Pancreas (tissue), 10 donors: ENCODE measurements around the gene SLC4A5. TPM values are rescaled to one million over a fixed set of nuclear protein-coding genes. Genes with fewer than 3 reads are reported as not detected.

ENCODE experiments used
- ATAC-seq, 4 donors: fragments of 200-7000 bp; cut with Tn5 transposase; one replicate each; pipeline versions ENCODE4 v1.8.0 to v1.9.1; 2020; ENCODE audit warnings: mild to moderate bottlenecking in 4 of 4, moderate library complexity in 4 of 4
- DNase-seq, 6 donors: peaks; one replicate each; pipeline ENCODE4 v3.0.0-alpha.2; 2020
- FAIRE-seq: peaks from 2 replicates; lab custom pipeline; 2012; peaks lifted over from hg19 to GRCh38; lab: Jason Lieb, UNC
- H3K27ac ChIP-seq, 4 donors: fragments of 200-600 bp; sonication (generic); 1 replicate in 3 of 4; 2 replicates in 1 of 4; pipeline versions ENCODE4 v1.5.0 to v1.8.0; 2020
- H3K27me3 ChIP-seq, 4 donors: fragments of 200-600 bp; one replicate each; pipeline ENCODE4 v1.8.0; 2021
- H3K36me3 ChIP-seq, 3 donors: fragments of 200-600 bp; sonication (generic) in 1 of 3; one replicate each; pipeline versions ENCODE4 v1.5.0 to v1.8.0; 2020 to 2021
- H3K4me1 ChIP-seq, 3 donors: fragments of 200-600 bp; one replicate each; pipeline ENCODE4 v1.8.0; 2021
- H3K4me3 ChIP-seq, 4 donors: fragments of 200-600 bp; sonication (generic) in 2 of 4; one replicate each; pipeline versions ENCODE4 v1.5.0 to v1.8.0; 2020 to 2021
- H3K9me3 ChIP-seq, 4 donors: fragments of 200-600 bp; one replicate each; pipeline ENCODE4 v1.8.0; 2021
- CTCF ChIP-seq, 4 donors: fragments of 200-600 bp; sonication (generic) in 3 of 4; IDR thresholded peaks; one replicate each; pipeline versions ENCODE4 v1.5.0 to v1.8.0; 2021; ENCODE audit warnings: antibody characterized with exemption in 4 of 4
- WGBS, 2 donors: extraction: QIAGEN DNeasy Blood & Tissue Kit; methylation state at CpG; one replicate each; pipeline ENCODE4 v1.1.7; 2013; 5-methylcytosine and 5-hydroxymethylcytosine counted together
- intact Hi-C, 3 donors: fragments of 100-400 bp; cut with DNase I; formaldehyde crosslinking; loops; one replicate each; pipeline versions ENCODE4 v1.11.1 to v1.14.2; 2022
- polyA plus RNA-seq, 2 donors: library from polyadenylated mRNA; stranded (reverse); fragments of 200-250 nt; gene quantifications; one replicate each; pipeline ENCODE4 v1.2.3, GENCODE V29; 2013
- total RNA-seq, 6 donors: library from RNA; stranded (reverse); fragmentation: NEBNext Ultra II Directional in 4 of 6; extraction: Animal tissue kit (Norgen Biotek cat#: 25700) in 4 of 6; gene quantifications; one replicate each; pipeline versions ENCODE4 v1.2.1 to v1.2.4, GENCODE V29; 2021 to 2023
- donor health status: healthy with polysubstance abuse.
- donor health status: DM: no; HTN: no; CAD: no; lungs with moderate emphysema.
- donor health status: DM: no; HTN: no; CAD: no.
- donor health status: control.
- donor health status: control.
- donor health status: Bipolar disorder and iron deficiency.
- donor health status: DM: yes; HTN: yes; CAD: no.
- donor health status: DM: no; HTN: no; CAD: no.
- donor health status: DM: no; HTN: no; CAD: no.
- donor health status: DM: yes; HTN: yes; CAD: no.

Gene SLC4A5
- total and polyA plus RNA-seq, 8 donors, result 0.60 to 2.2 (median 1.4) TPM

GRCh38 chr2:74179063-74179865 lies 164.0 kb downstream of the SLC4A5 start:
- H3K4me1 ChIP-seq, result peaks cover 5 to 15% (median 11%) of the 10 kb centered on the region in 3 donors
- peak in 2 of 6 donors; percentile 26 to 36 for DNase-seq
- peak overlapping the region in 1 of 4 donors; percentile 92 for H3K27ac ChIP-seq
- H3K36me3 ChIP-seq, result no peaks in the 10 kb centered on the region
- peak overlapping the region; percentile 3 to 99 (median 74) for H3K4me3 ChIP-seq
- 49% methylated on average over 24 to 25 of the region's 25 CpGs for WGBS, 2 donors
- no peaks in the 10 kb centered on the region for H3K9me3 ChIP-seq
- intact Hi-C loops, result no loop called here
- peak in 1 of 4 donors; percentile 12 for TF ChIP-seq CTCF (IDR thresholded peaks at IDR 0.05)
- H3K27me3 ChIP-seq, result no peaks in the 10 kb centered on the region
- ATAC-seq, result peak in 2 of 4 donors; percentile 2 to 24
- no peak for FAIRE-seq

GRCh38 chr2:74178211-74179062 lies 164.8 kb downstream of the SLC4A5 start, which contains the start of gene MOB1A:
TSS of gene MOB1A (minus strand) at chr2:74178879. CDS start at chr2:74178674, 205 bp downstream.
- TF ChIP-seq CTCF (IDR thresholded peaks at IDR 0.05), result no peak
- 0% methylated on average over 84 of the region's 84 CpGs for WGBS, 2 donors
- DNase-seq (peak; percentile 95 to 99 (median 98)), FAIRE-seq (peak; percentile 86), ATAC-seq (peak; percentile 98 to 99 (median 99))
- Histone ChIP-seq H3K36me3 (no peaks in the 10 kb centered on the region), H3K4me3 (peak within 1 kb of the TSS; percentile 53 to 99 (median 74)), H3K4me1 (peaks cover 5 to 15% (median 11%) of the 10 kb centered on the region in 3 donors), H3K27ac (peak within 1 kb of the TSS; percentile 72 to 92 (median 76)), H3K27me3 (no peaks in the 10 kb centered on the region), H3K9me3 (no peaks in the 10 kb centered on the region)
- intact Hi-C loops, result no loop called here

GRCh38 chr2:74177696-74178095 lies 165.5 kb downstream of the SLC4A5 start:
- Histone ChIP-seq H3K27ac (peak overlapping the region in 2 of 4 donors; percentile 78 to 92), H3K9me3 (no peaks in the 10 kb centered on the region), H3K27me3 (no peaks in the 10 kb centered on the region), H3K36me3 (no peaks in the 10 kb centered on the region), H3K4me1 (peaks cover 5 to 15% (median 11%) of the 10 kb centered on the region in 3 donors), H3K4me3 (peak overlapping the region; percentile 53 to 99 (median 74))
- FAIRE-seq (no peak), ATAC-seq (no peak), DNase-seq (no peak)
- no peak for TF ChIP-seq CTCF (IDR thresholded peaks at IDR 0.05)
- intact Hi-C loops, result no loop called here

- TF ChIP-seq CTCF (IDR thresholded peaks at IDR 0.05), result no peak
- H3K27ac ChIP-seq, result no peak overlapping the region
- H3K9me3 ChIP-seq, result no peaks in the 10 kb centered on the region
- no peak for DNase-seq
- FAIRE-seq, result no peak
- peaks cover 5 to 15% (median 11%) of the 10 kb centered on the region in 3 donors for H3K4me1 ChIP-seq
- 71 to 77% methylated on average over 1 of the region's 1 CpG for WGBS, 2 donors
- H3K36me3 ChIP-seq, result peaks cover 0 to 15% (median 0%) of the 10 kb centered on the region in 3 donors
- H3K4me3 ChIP-seq, result no peak overlapping the region
- no peak for ATAC-seq
- intact Hi-C loops, result no loop called here
- no peaks in the 10 kb centered on the region for H3K27me3 ChIP-seq
These were observed 168.3 kb downstream of the SLC4A5 start for GRCh38 chr2:74174909-74175308.
